ENCODE data around the gene NTN1.

NTN1 gene

GRCh38 chr17:9273428-9274391 is 252.4 kb downstream of the NTN1 start:
- H3K4me3 ChIP-seq (ENCODE audit: low read depth, low read length) = no peak overlapping the region
- TF ChIP-seq CTCF (conservative IDR thresholded peaks at IDR 0.05; ENCODE audit: low read depth, low read length) = no peak
- no peak for DNase-seq (ENCODE audit: low read depth)

- no peak overlapping the region for H3K4me3 ChIP-seq (ENCODE audit: low read depth, low read length)
- TF ChIP-seq CTCF (conservative IDR thresholded peaks at IDR 0.05; ENCODE audit: low read depth, low read length) = no peak
- no peak for DNase-seq (ENCODE audit: low read depth)
Observed at GRCh38 chr17:9274973-9275372, 253.7 kb downstream of the NTN1 start.

- TF ChIP-seq CTCF (conservative IDR thresholded peaks at IDR 0.05; ENCODE audit: low read depth, low read length) = no peak
- DNase-seq (ENCODE audit: low read depth) = no peak
- H3K4me3 ChIP-seq (ENCODE audit: low read depth, low read length) = no peak overlapping the region
Observed at GRCh38 chr17:9279893-9280292, 258.6 kb downstream of the NTN1 start.

- no peak for TF ChIP-seq CTCF (conservative IDR thresholded peaks at IDR 0.05; ENCODE audit: low read depth, low read length)
- H3K4me3 ChIP-seq (ENCODE audit: low read depth, low read length) = no peak overlapping the region
- no peak for DNase-seq (ENCODE audit: low read depth)
Observed at GRCh38 chr17:9283909-9284308, 262.6 kb downstream of the NTN1 start.

- TF ChIP-seq CTCF (conservative IDR thresholded peaks at IDR 0.05; ENCODE audit: low read depth, low read length) = no peak
- no peak for DNase-seq (ENCODE audit: low read depth)
- no peak overlapping the region for H3K4me3 ChIP-seq (ENCODE audit: low read depth, low read length)
Observed at GRCh38 chr17:9284884-9285283, 263.6 kb downstream of the NTN1 start.

- H3K4me3 ChIP-seq (ENCODE audit: low read depth, low read length) = no peak overlapping the region
- no peak for TF ChIP-seq CTCF (conservative IDR thresholded peaks at IDR 0.05; ENCODE audit: low read depth, low read length)
- no peak for DNase-seq (ENCODE audit: low read depth)
Observed at GRCh38 chr17:9285602-9286427, 264.5 kb downstream of the NTN1 start.

All from choroid plexus epithelial cell (primary cell).